Vagina (tissue), 2 donors: ENCODE measurements around the gene MAN1A1. TPM values are rescaled to one million over a fixed set of nuclear protein-coding genes. Genes with fewer than 3 reads are reported as not detected.

Experiments
- DNase-seq, 2 donors: peaks; one replicate each; pipeline ENCODE4 v3.0.0-alpha.2; 2017; ENCODE audit errors: extremely low spot score in 2 of 2
- H3K27ac ChIP-seq: fragments of 200-600 bp; sonication (generic); one replicate; pipeline ENCODE4 v1.5.1; 2019
- H3K27me3 ChIP-seq: fragments of 200-600 bp; sonication (generic); one replicate; pipeline ENCODE4 v1.5.1; 2019
- H3K36me3 ChIP-seq, 2 donors: fragments of 200-600 bp; sonication (generic); one replicate each; pipeline ENCODE4 v1.5.1; 2017 to 2019
- H3K4me1 ChIP-seq: fragments of 200-600 bp; sonication (generic); one replicate; pipeline ENCODE4 v1.5.1; 2019
- H3K4me3 ChIP-seq, 2 donors: fragments of 200-600 bp; sonication (generic); 1 replicate in 1 of 2; 2 replicates in 1 of 2; pipeline ENCODE4 v1.5.1; 2016 to 2019
- H3K9me3 ChIP-seq: fragments of 200-600 bp; sonication (generic); one replicate; pipeline ENCODE4 v1.5.1; 2019
- CTCF ChIP-seq, 3 experiments: fragments of 450-650 bp in 2 of 3; fragments of 200-600 bp in 1 of 3; sonication (generic) in 1 of 3; IDR thresholded peaks; one replicate each; pipeline ENCODE4 v1.5.1; 2017 to 2019; ENCODE audit warnings: antibody characterized with exemption in 3 of 3, mild to moderate bottlenecking in 2 of 3, moderate library complexity in 2 of 3
- POLR2A ChIP-seq, 2 donors: fragments of 450-650 bp; IDR thresholded peaks; one replicate each; pipeline ENCODE4 v1.6.1; 2017; ENCODE audit warnings: antibody characterized with exemption in 2 of 2, mild to moderate bottlenecking in 2 of 2, moderate library complexity in 2 of 2
- POLR2AphosphoS5 ChIP-seq, 2 donors: sonication (generic); formaldehyde crosslinking; IDR thresholded peaks; one replicate each; pipeline ENCODE4 v1.9.0; 2017; ENCODE audit warnings: antibody characterized with exemption in 2 of 2, mild to moderate bottlenecking in 2 of 2, low read depth in 1 of 2; ENCODE audit not compliant: insufficient read depth in 1 of 2
- intact Hi-C: fragments of 100-400 bp; cut with DNase I; formaldehyde crosslinking; loops from one replicate; pipeline ENCODE4 v1.15.1; 2023
- total RNA-seq: library from RNA; depleted of rRNA; stranded (reverse); fragments of >200 nt; gene quantifications from one replicate; pipeline ENCODE4 v1.2.3, GENCODE V29; 2016

MAN1A1 gene
- total RNA-seq, 1 donor from 2014 or later, result 71.2 TPM

DNA sequence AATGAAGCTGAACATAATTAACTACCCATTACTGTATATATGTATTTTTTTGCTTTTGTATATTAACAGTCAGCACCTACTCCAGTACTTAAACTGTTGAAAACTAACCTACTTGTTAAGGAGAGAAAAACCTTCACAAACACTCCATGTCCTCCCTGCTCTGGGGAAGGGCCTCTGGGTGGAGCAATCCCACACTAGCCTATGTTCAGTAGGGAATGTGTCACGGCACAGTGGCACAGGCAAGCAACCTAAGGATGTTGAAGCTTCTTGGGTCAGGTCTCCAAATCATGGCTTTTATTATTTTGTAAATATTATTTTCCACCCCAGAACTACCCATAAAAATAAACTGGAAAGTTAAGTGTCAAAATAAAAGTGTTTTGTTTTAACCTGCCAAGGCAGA lies 5.3 kb downstream of the MAN1A1 start:
- Histone ChIP-seq H3K36me3 (no peaks in the 10 kb centered on the region), H3K4me1 (peaks cover 71% of the 10 kb centered on the region), H3K27ac (peak overlapping the region; percentile 23), H3K4me3 (no peak overlapping the region), H3K9me3 (no peaks in the 10 kb centered on the region), H3K27me3 (no peaks in the 10 kb centered on the region)
- TF ChIP-seq CTCF (IDR thresholded peaks at IDR 0.05) (no peak), POLR2AphosphoS5 (IDR thresholded peaks at IDR 0.05; ENCODE audit: insufficient read depth in 1 of 2, low read depth in 1 of 2) (no peak), POLR2A (IDR thresholded peaks at IDR 0.05) (no peak)
- no peak for DNase-seq
- intact Hi-C loops, result no loop called here

DNA sequence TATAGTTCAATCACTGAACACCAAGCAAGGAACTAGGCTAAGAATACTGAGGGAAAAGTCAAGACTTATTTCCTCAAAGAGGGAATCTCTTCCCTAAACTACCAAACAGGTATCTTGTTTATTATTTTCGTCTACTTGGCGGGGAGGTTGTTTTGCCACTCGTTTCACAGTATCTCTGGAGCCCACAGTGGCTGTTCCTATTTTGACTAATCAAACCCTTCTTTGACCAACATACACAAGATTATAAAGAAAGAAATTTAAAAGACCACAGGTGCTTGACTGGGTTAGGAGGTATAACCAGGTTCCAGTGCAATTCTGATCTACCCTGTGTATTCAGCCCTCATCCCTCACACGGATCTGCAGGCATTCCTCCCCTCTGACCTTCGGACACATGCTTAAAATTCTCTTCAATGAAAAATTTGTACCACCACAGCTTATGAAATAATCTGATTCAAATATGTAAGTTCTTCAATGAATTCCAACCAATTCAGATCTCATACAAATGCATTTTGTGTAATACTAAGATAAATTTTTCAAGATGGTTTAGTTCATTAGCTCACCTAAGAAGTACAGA lies 5.9 kb downstream of the MAN1A1 start:
- Histone ChIP-seq H3K9me3 (no peaks in the 10 kb centered on the region), H3K4me3 (no peak overlapping the region), H3K27ac (no peak overlapping the region), H3K4me1 (peaks cover 77% of the 10 kb centered on the region), H3K36me3 (no peaks in the 10 kb centered on the region), H3K27me3 (no peaks in the 10 kb centered on the region)
- intact Hi-C loops, result no loop called here
- no peak for TF ChIP-seq POLR2AphosphoS5 (IDR thresholded peaks at IDR 0.05; ENCODE audit: insufficient read depth in 1 of 2, low read depth in 1 of 2)
- no peak for TF ChIP-seq POLR2A (IDR thresholded peaks at IDR 0.05)
- no peak for TF ChIP-seq CTCF (IDR thresholded peaks at IDR 0.05)
- DNase-seq, result no peak

DNA sequence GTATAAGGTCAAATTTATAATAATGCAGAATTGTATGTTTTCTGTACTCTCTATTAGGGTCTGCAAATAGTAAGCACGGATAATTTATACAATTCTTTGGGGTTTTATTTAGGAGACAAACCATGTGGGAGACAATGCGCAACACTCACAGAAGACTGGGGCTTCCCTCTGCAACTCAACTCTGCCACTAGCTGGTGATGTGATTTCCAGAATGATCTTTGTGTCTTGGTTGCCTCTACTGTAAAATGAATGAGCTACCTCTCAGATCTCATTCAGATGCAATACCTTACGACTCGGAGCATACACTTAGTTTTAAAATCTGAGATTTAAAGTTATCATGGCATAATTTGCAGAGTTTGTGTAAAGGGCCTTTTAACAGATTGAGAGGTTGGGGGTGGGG lies 6.4 kb downstream of the MAN1A1 start:
- intact Hi-C loops, result no loop called here
- H3K27ac ChIP-seq, result no peak overlapping the region
- H3K27me3 ChIP-seq, result no peaks in the 10 kb centered on the region
- peaks cover 82% of the 10 kb centered on the region for H3K4me1 ChIP-seq
- no peaks in the 10 kb centered on the region for H3K36me3 ChIP-seq
- no peak overlapping the region for H3K4me3 ChIP-seq
- no peak for DNase-seq
- no peak for TF ChIP-seq CTCF (IDR thresholded peaks at IDR 0.05)
- no peak for TF ChIP-seq POLR2A (IDR thresholded peaks at IDR 0.05)
- no peak for TF ChIP-seq POLR2AphosphoS5 (IDR thresholded peaks at IDR 0.05; ENCODE audit: insufficient read depth in 1 of 2, low read depth in 1 of 2)
- no peaks in the 10 kb centered on the region for H3K9me3 ChIP-seq

GRCh38 chr6:119342430-119342829 lies 7.1 kb downstream of the MAN1A1 start:
- Histone ChIP-seq H3K27ac (no peak overlapping the region), H3K9me3 (no peaks in the 10 kb centered on the region), H3K27me3 (no peaks in the 10 kb centered on the region), H3K36me3 (no peaks in the 10 kb centered on the region), H3K4me3 (no peak overlapping the region), H3K4me1 (peaks cover 89% of the 10 kb centered on the region)
- no peak for TF ChIP-seq POLR2A (IDR thresholded peaks at IDR 0.05)
- TF ChIP-seq CTCF (IDR thresholded peaks at IDR 0.05), result no peak
- no peak for TF ChIP-seq POLR2AphosphoS5 (IDR thresholded peaks at IDR 0.05; ENCODE audit: insufficient read depth in 1 of 2, low read depth in 1 of 2)
- no peak for DNase-seq
- intact Hi-C loops, result no loop called here

DNA sequence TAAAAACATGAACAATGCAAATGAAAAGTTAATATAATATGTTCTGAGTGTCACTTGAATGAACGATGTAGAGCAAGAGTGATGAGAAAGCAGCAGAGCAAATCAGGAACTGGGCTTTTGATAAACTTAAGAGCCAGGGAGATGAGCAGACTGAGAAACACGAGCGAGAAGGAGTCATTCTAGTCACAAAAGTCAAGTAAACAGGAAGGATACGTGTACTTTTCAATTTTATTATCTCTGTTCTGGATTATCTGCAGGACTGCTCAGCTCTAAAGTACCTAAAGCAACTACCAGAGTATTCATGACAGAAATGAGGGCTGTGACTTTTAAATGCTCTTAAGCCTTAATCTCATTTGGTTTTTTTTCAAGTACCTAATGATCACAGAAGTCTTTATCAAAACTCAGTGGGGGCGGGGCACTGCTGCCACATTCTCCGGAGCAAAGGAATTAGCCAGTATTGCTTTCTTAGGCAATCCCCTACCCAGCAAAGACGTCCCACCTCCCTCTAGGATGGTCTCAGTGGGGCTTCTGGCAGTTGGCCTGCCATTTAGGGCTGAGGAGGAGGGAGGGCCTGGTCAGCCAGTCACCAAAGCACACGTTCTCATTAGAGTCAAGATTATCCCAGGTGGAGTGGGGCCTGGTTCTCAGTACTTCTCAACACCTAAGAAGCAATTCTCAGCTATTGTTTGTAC lies 8.6 kb downstream of the MAN1A1 start:
- no peaks in the 10 kb centered on the region for H3K36me3 ChIP-seq
- H3K9me3 ChIP-seq, result no peaks in the 10 kb centered on the region
- H3K4me1 ChIP-seq, result peaks cover 89% of the 10 kb centered on the region
- intact Hi-C loops, result no loop called here
- H3K27me3 ChIP-seq, result no peaks in the 10 kb centered on the region
- H3K4me3 ChIP-seq, result peak overlapping the region in 1 of 2 donors; percentile 3
- peak overlapping the region; percentile 33 for H3K27ac ChIP-seq
- DNase-seq, result no peak
- TF ChIP-seq POLR2AphosphoS5 (IDR thresholded peaks at IDR 0.05; ENCODE audit: insufficient read depth in 1 of 2, low read depth in 1 of 2) (no peak), POLR2A (IDR thresholded peaks at IDR 0.05) (no peak), CTCF (IDR thresholded peaks at IDR 0.05) (no peak)
